Measurements from ENCODE around the gene MGP.

MGP gene

GRCh38 chr12:14885718-14886221, at the start of gene MGP:
Gene MGP, minus strand, starts transcription at chr12:14885854. Its CDS starts 63 bp downstream, at chr12:14885791.
- DNase-seq = peak; percentile 20

- DNase-seq = no peak
These were observed 49.4 kb upstream of the MGP start for GRCh38 chr12:14935031-14935430.

DNA sequence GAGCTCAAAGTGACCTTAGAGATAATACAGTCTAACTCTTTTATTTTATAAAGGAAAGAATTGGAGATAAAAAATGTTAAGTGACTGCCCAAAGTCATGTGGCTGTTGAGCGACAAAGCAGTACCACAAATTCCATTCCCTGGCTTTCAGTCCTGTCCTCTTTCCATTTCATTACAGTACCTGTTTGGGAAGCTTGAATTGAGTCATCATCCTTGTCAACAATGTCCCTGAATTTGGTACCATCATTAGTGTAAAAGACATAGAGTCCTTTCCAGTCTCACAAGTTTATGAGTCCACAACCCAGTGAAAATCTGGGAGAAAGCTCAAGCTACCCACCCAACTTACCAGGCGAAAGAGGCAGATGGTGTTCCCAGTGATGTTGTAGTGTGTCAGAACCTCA, 48.9 kb upstream of the MGP start:
- DNase-seq = no peak

DNA sequence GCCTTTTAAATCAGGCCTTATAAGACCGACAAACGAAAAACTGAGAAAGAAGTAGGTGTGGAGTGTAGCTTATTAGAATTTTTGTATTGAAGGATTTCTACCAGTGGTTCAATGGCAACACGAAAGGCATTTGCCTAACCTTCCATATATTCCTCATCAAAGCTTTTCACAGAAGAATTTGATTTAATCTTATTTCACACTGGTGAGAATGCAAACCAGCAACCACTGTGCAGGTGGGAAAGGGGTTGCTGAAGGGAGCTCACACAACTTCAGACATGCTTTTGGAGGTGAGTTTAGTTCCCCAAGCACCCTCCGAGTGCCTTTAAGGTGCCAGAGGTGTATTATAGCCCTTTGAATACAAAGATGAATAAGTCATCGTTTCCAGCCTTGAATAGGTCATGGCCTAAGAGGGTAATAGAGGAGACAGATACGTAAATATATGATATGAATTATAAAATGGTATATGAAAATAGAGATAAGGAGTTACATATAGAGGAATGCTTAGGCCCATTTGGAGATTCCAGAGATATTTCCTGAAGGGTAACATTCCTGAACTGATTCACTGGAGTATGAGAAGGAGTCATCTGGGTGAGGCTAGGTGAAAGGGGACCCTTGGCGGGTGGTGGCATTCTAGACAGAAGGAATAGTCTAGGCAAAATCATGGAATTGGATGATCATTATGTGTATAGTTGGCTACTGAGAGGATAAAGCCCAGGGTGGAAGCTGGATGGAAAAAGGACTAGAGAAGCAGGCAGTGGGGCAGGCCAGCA, 46.3 kb upstream of the MGP start:
- DNase-seq = no peak

DNA sequence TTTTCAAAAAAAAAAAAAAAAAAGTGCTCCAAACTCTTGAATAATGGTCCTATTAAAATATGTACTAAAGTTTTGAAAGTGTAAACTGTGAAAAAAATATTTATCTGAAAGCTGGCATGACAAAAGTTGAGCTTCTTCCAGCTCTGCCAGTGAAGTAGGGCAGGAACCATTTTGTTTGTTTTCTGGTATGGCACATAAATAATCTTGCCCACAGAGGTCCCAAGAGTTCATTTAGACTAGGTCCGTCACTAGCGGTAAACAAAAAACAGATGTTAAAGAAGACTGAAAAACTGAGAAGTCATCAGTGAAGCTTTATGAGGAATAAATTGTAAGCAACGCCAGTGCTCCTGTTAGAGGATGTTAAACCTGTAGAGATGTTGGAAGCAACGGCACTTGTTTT, 45.7 kb upstream of the MGP start:
- no peak for DNase-seq

GRCh38 chr12:14930299-14930698, 44.6 kb upstream of the MGP start:
- no peak for DNase-seq

DNA sequence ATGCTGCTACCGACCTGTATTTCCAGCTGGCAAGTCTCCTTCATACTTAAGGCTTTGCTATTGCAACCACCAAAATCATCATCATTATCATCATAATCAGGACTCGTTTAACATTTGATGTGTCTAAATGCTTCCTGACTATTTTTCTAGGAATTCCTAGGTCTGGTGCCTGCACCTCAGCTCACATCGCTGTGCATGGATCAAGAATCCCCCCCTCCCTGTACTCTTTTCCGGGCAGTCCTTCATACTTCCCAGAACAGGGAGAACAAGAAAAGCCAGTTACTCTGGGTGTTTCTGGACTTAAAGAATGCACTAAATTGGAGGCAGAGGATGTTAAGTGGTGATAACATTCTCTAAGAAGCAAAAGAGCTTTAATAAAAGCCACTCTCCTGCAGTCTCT, 43.3 kb upstream of the MGP start:
- DNase-seq = no peak

DNA sequence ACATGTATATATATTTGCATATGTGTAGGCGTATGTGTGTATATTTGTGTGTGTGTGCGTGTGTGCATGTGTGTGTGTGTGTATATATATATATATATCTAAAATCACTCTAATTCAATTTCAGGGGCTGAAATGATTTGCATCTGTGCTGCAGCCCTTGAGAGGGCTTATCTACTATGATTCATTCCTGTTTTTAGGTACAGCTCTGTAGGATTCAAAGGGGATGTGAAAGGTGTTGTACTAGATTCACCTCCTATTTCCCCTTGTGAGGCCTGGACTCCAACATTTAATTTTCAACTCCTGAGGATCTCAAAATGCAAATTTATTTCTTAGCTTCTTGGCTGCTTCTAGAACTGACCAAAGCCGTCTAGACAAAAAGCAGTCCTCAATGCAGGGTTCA, 41.6 kb upstream of the MGP start:
- DNase-seq = no peak

DNA sequence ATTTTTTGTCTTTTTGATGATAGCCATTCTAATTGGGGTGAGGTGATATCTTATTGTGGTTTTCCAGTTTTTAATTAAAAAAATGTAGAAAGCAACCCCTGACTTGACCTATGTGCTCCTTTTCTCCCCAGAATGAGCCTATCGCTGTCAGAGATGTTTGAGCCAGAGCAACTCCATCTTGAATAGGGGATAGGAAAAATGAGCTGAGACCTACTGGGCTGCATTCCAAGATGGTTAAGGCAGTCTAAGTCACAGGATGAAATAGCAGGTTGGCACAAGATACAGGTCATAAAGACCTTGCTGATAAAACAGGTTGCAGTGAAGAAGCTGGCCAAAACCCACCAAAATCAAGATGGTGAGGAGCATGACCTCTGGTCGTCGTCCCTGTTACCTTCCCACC, 38.9 kb upstream of the MGP start:
- DNase-seq = no peak

DNA sequence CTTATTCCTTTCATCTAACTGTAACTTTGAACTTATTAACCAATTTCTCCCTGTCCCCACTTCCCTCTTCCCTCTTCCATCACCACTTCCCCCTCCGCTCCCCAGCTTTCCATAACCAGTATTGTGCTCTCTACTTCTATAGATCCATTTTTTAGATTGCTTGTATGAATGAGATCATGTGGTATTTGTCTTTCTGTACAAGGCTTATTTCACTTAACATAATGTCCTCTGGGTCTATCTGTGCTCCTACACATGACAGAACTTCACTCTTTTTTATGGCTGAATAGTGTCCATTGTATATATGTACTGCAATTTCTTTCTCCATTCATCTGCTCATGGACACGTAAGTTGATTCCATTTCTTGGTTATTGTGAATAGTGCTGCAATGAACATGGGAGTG, 38.3 kb upstream of the MGP start:
- DNase-seq = no peak

DNA sequence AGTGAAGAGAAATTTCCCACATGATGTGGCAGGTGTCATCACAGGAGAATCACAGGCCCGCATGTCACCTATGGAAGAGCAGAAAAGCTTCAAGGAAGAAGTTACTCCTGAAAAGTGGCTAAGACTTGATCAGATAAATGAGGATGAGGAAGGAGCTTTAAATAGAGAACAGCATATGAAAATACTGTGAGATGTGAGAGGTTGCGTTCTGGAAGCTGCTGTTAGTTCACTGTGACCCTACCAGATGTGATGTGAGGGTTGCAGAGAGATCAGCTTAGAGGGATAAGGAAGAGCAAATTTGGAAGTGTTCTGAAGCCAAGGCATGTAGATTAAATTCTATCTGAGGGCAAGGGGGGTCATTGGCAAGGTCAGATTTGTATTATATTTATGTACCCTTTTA, 35.6 kb upstream of the MGP start:
- DNase-seq = no peak

DNA sequence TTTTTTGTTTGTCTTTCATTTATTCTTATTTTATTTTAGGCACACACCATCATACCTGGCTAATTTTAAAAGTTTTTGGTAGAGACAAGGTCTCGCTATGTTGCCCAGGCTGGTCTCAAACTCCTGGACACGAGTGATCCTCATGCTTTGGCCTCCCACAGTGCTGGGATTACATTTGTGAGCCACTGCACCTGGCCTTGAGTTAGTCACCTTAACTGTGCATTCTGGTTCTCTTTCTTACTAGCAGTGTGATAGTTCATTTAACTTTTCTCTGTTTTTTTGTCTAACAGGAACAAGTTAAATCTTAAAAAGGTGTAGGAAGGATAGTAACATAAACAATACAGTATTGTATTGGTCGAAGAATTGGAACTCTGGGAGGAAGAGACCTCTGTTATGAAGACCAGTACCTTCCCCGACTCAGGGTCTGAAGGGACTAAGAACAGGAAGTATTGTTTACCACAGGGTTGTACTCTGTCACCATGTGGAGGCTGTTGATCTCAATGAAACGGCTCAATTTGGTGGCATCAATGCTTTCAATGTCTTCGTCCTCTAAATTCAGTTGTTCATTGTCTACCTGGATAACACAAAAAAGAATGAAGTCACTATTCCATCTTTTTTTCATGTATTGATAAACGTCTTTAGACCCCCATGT, 34.9 kb upstream of the MGP start:
- no peak for DNase-seq

DNA sequence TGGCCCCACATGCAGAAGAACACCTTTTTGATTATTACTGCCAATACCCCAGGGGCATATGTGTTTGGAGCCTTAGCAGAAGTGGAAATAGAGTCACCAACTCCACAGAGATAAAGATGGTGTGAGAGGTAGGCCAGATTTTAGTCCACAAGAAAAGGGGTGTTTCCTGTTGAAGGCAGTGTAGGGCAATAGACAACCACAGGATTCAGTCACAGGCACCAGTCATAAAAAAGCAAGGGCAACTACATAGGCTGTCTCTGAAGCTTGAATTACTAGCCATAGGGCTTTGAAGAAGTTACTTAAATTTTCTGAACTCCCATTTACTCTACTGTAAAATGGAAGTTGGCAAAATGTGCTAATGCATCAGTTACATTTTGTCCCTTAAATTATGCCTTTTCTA, 33.8 kb upstream of the MGP start:
- no peak for DNase-seq

GRCh38 chr12:14915736-14916135, 30.1 kb upstream of the MGP start:
- DNase-seq = no peak

- DNase-seq = peak; percentile 11
These were observed 27.7 kb upstream of the MGP start for GRCh38 chr12:14913381-14913781.

DNA sequence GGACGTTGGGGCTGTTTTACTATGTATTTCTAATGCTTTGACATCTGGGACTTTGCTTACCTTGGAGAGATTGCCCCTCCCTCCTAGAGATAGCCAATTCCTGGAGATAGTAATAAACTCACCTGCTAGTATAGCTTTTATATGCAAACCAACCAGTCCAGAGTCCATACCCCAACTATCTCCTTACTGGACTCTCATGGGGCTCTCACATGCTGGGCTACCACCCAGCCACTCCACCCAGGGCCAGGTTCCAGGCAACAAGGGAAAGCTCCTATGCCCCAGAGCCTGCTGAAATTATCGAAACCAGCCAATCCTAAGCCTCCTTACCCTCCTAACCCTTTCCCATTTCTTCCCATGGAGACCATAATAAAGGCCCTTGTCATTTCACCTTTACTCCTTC, 25.5 kb upstream of the MGP start:
- DNase-seq = no peak

DNA sequence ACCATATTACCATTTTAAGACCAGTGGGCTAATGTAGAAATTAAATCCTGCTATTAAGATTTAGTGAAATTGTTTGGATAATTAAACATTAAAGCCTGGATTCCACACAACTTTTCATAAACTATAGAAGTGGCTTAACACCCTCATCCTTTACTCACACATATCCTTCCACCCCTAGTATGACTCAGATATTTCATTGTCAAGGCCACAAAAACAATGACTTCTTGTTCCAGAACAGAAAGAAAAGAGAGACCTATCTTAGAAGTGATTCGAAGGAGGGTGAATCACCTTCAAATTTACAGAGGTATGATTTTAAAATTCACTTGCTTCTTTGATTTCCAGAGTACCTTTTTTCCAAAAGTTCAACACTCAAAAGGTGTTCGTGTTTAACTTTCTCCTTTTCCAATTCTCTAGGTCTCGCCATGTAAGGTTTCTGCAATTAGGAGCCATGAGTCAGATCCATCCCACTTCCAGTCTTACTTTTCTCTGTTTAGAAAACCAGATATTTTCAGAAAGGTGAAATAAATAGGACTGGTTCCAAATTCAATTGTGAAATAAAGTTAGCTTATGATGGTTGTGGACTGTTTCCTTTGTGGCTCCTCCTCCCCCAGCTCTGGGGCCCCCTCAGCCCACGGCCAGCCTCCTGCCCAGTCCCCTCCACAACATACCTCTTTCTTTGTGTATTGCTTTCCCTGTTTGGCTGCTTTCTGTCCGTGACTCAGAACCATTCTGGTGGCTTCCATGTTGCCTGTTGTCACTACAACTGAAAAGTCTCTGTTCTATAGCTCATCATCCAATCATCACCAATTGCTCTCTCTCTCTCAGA, 24.6 kb upstream of the MGP start:
- no peak for DNase-seq

DNA sequence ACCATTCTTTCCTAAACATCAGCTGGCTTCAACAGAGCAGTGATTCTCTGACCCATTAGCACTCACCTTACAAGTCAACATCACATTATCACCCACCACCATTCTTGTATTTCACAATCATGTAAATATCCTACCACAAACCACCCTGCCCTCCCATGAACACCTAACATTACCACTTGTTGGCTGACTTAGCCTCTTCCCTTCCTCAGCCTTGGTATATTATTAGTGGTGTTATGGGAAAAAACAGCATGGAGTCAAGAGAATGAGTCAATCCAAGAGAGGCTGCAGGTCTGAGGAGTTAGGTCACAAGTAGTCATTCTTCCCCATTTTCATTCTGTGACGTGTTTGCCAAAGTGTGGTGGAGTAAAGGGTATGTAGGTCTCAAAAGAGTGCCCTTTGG, 22.3 kb upstream of the MGP start:
- no peak for DNase-seq

DNA sequence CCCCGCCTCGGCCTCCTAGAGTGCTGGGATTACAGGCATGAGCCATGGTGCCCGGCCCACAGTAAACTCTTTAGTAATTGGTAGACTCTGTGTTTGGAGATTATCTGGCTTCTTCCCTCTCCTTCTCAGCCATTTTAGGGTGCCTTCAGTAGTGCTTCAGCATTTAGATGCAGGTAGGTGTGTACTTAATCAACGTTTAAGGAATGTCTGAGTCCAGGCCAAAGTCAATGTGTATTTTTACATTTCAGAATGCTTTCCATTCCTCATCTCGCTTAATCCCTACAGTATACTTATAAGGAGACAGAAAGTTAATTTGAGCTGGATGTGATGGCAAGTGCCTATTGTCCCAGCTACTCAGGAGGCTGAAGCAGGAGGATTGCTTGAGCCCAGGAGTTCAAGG, 20.5 kb upstream of the MGP start:
- DNase-seq = no peak

GRCh38 chr12:14905269-14906004, 19.8 kb upstream of the MGP start:
- no peak for DNase-seq

DNA sequence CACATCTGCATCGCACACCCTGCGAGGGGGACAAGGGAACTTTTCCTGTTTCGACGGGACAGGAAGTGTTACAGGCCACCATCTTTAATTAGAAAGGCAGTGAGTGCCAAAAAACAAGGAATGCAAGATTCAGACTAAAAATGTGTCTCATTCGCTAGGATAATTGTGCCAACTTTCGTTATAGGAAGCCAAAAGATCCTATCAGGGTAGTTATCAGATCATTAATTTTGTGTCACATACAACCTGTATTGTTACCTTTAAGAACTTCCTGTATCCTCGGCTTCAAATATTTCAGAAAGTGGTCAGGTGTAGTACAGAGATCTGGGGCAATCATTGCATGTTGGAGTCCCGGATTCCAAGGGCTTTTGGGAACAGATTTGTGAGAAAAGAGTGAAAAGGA, 19.2 kb upstream of the MGP start:
- DNase-seq = no peak

GRCh38 chr12:14903386-14904098, 17.9 kb upstream of the MGP start:
- DNase-seq = no peak

Data from NCI-H1092 treated with DMSO at 0.1 percent for 48 hours (cell line).